IMR-90 (cell line): ENCODE results near the gene SDK1. TPM values are rescaled to one million over a fixed set of nuclear protein-coding genes. Genes with fewer than 3 reads are reported as not detected.

Experiments used
- ATAC-seq: fragments of 200-7000 bp; cut with Tn5 transposase; 2 replicates; pipeline ENCODE4 v1.9.1; 2020; ENCODE audit warnings: low read depth, mild to moderate bottlenecking, moderate library complexity
- BruUV-seq: library from RNA; stranded (reverse); fragments of 400-500 nt; replicated peaks from 2 replicates; lab custom pipeline; 2021; lab: Mats Ljungman, UMichigan
- CTCF ChIA-PET: fragments of 300-600 bp; formaldehyde crosslinking; extraction: SDS; loops from one replicate; lab custom pipeline; 2021; ENCODE audit warnings: antibody characterized with exemption; lab: Yijun Ruan, JAX
- POLR2A ChIA-PET: fragments of 300-600 bp; sonication (Branson Sonifier 250); formaldehyde crosslinking; loops from one replicate; lab custom pipeline; 2022; ENCODE audit warnings: antibody characterized with exemption; ENCODE audit not compliant: unreplicated experiment; lab: Charles Lee
- DNase-seq: peaks from one replicate; pipeline ENCODE4 v3.0.0; 2013
- H2AFZ ChIP-seq: replicated peaks from 2 replicates; pipeline ENCODE3; 2013; ENCODE audit warnings: low read length, mild to moderate bottlenecking; ENCODE audit not compliant: poor library complexity
- H2AK5ac ChIP-seq: 2 replicates; pipeline ENCODE4 v1.6.1; 2013; ENCODE audit warnings: low read depth, low read length, inconsistent platforms
- H2AK9ac ChIP-seq: replicated peaks from 2 replicates; pipeline ENCODE3; 2013; ENCODE audit warnings: mild to moderate bottlenecking, low read depth, low read length, moderate library complexity; ENCODE audit not compliant: poor library complexity
- H2BK120ac ChIP-seq: 2 replicates; pipeline ENCODE4 v1.6.1; 2013; ENCODE audit warnings: low read depth, low read length, inconsistent platforms
- H2BK15ac ChIP-seq: 3 replicates; pipeline ENCODE4 v1.6.1; 2013; ENCODE audit warnings: low read depth, low read length, inconsistent platforms
- H2BK20ac ChIP-seq: 2 replicates; pipeline ENCODE4 v1.6.1; 2013; ENCODE audit warnings: low read depth, mild to moderate bottlenecking, inconsistent platforms, low read length, moderate library complexity
- H2BK5ac ChIP-seq: 2 replicates; pipeline ENCODE4 v1.6.1; 2013; ENCODE audit warnings: mild to moderate bottlenecking, low read depth, low read length, inconsistent platforms; ENCODE audit not compliant: poor library complexity, severe bottlenecking
- H3K14ac ChIP-seq: replicated peaks from 2 replicates; pipeline ENCODE4 v1.6.1; 2013; ENCODE audit warnings: low read depth, low read length, inconsistent platforms
- H3K18ac ChIP-seq: 2 replicates; pipeline ENCODE4 v1.6.1; 2013; ENCODE audit warnings: low read depth, low read length, control low read depth
- H3K23ac ChIP-seq: 2 replicates; pipeline ENCODE4 v1.6.1; 2013; ENCODE audit warnings: low read depth, low read length, inconsistent platforms
- H3K27ac ChIP-seq: 2 replicates; pipeline ENCODE4 v1.5.1; 2013; ENCODE audit warnings: mild to moderate bottlenecking, control low read depth, low read length; ENCODE audit not compliant: insufficient read depth
- H3K27me3 ChIP-seq: 2 replicates; pipeline ENCODE4 v1.6.1; 2013; ENCODE audit warnings: low read length; ENCODE audit not compliant: control insufficient read depth, insufficient read depth
- H3K36me3 ChIP-seq: 2 replicates; pipeline ENCODE4 v1.6.1; 2013; ENCODE audit warnings: low read length, mixed read lengths; ENCODE audit not compliant: control insufficient read depth, insufficient read depth
- H3K4ac ChIP-seq: 2 replicates; pipeline ENCODE4 v1.6.1; 2013; ENCODE audit warnings: low read depth, low read length, inconsistent platforms
- H3K4me1 ChIP-seq: 2 replicates; pipeline ENCODE4 v1.6.1; 2013; ENCODE audit warnings: low read length, mixed read lengths; ENCODE audit not compliant: control insufficient read depth, insufficient read depth
- H3K4me2 ChIP-seq: 2 replicates; pipeline ENCODE4 v1.6.1; 2013; ENCODE audit warnings: low read depth, mild to moderate bottlenecking, control low read depth, low read length, moderate library complexity
- H3K4me3 ChIP-seq: 2 replicates; pipeline ENCODE4 v1.5.1; 2013; ENCODE audit warnings: low read depth, mild to moderate bottlenecking, control low read depth, low read length, moderate library complexity; ENCODE audit not compliant: insufficient read depth
- H3K56ac ChIP-seq: 2 replicates; pipeline ENCODE4 v1.6.1; 2013; ENCODE audit warnings: low read length, inconsistent platforms; ENCODE audit not compliant: insufficient read depth; ENCODE audit errors: extremely low read depth
- H3K79me1 ChIP-seq, 2 experiments: 2 replicates each; pipeline ENCODE4 v1.6.1; 2013; ENCODE audit warnings: low read length in 2 of 2, inconsistent platforms in 1 of 2, low read depth in 1 of 2
- H3K9ac ChIP-seq: 2 replicates; pipeline ENCODE4 v1.6.1; 2013; ENCODE audit warnings: low read depth, low read length, control low read depth
- H3K9me1 ChIP-seq: 2 replicates; pipeline ENCODE4 v1.6.1; 2013; ENCODE audit warnings: low read length, inconsistent platforms; ENCODE audit not compliant: insufficient read depth
- H3K9me3 ChIP-seq: 2 replicates; pipeline ENCODE4 v1.6.1; 2013; ENCODE audit warnings: low read length; ENCODE audit not compliant: control insufficient read depth, insufficient read depth
- H4K20me1 ChIP-seq: 2 replicates; pipeline ENCODE4 v1.6.1; 2013; ENCODE audit warnings: low read length, inconsistent platforms; ENCODE audit not compliant: insufficient read depth
- H4K5ac ChIP-seq: 2 replicates; pipeline ENCODE4 v1.6.1; 2013; ENCODE audit warnings: mild to moderate bottlenecking, low read depth, low read length, control low read depth
- H4K8ac ChIP-seq, 2 experiments: 2 replicates each; pipeline ENCODE4 v1.6.1; 2013; ENCODE audit warnings: low read depth in 2 of 2, low read length in 2 of 2, control low read depth in 1 of 2, inconsistent platforms in 1 of 2
- H4K91ac ChIP-seq: 2 replicates; pipeline ENCODE4 v1.6.1; 2013; ENCODE audit warnings: low read depth, low read length, inconsistent platforms; ENCODE audit not compliant: insufficient read depth
- BHLHE40 ChIP-seq: fragments of 150-350 bp; IDR thresholded peaks from 2 replicates; pipeline ENCODE4 v1.6.1; 2016; ENCODE audit warnings: mild to moderate bottlenecking, low read depth, low read length
- CEBPB ChIP-seq: IDR thresholded peaks from 2 replicates; pipeline ENCODE4 v1.6.1; 2012; ENCODE audit warnings: low read depth, low read length, improper control_type of control experiment
- CHD1 ChIP-seq: IDR thresholded peaks from 2 replicates; pipeline ENCODE4 v1.6.1; 2012; ENCODE audit warnings: low read depth, low read length, improper control_type of control experiment
- ELK1 ChIP-seq: fragments of 150-350 bp; IDR thresholded peaks from 2 replicates; pipeline ENCODE4 v1.6.1; 2016; ENCODE audit warnings: low read depth, mild to moderate bottlenecking, low read length, moderate library complexity, borderline replicate concordance
- FOS ChIP-seq: fragments of 150-350 bp; IDR thresholded peaks from 2 replicates; pipeline ENCODE4 v1.6.1; 2016; ENCODE audit warnings: low read depth, low read length
- MAFK ChIP-seq: IDR thresholded peaks from 2 replicates; pipeline ENCODE4 v1.6.1; 2012; ENCODE audit warnings: low read depth, low read length, improper control_type of control experiment
- MAZ ChIP-seq: IDR thresholded peaks from 2 replicates; pipeline ENCODE4 v1.6.1; 2012; ENCODE audit warnings: low read depth, mild to moderate bottlenecking, low read length, improper control_type of control experiment, moderate library complexity, borderline replicate concordance
- MXI1 ChIP-seq: IDR thresholded peaks from 2 replicates; pipeline ENCODE4 v1.6.1; 2012; ENCODE audit warnings: low read depth, mild to moderate bottlenecking, low read length, moderate library complexity, borderline replicate concordance
- NFE2L2 ChIP-seq: fragments of 150-350 bp; IDR thresholded peaks from 2 replicates; pipeline ENCODE4 v1.6.1; 2016; ENCODE audit warnings: low read depth, mild to moderate bottlenecking, low read length
- POLR2A ChIP-seq: IDR thresholded peaks from 2 replicates; pipeline ENCODE4 v1.6.1; 2012; ENCODE audit warnings: mild to moderate bottlenecking, low read depth, low read length
- RAD21 ChIP-seq: IDR thresholded peaks from 2 replicates; pipeline ENCODE4 v1.6.1; 2012; ENCODE audit warnings: low read length, improper control_type of control experiment
- RCOR1 ChIP-seq: IDR thresholded peaks from 2 replicates; pipeline ENCODE4 v1.6.1; 2012; ENCODE audit warnings: mild to moderate bottlenecking, low read length, improper control_type of control experiment; ENCODE audit not compliant: insufficient replicate concordance
- RFX5 ChIP-seq: IDR thresholded peaks from 2 replicates; pipeline ENCODE4 v1.8.0; 2012; ENCODE audit warnings: low read depth, mild to moderate bottlenecking, low read length, moderate library complexity
- SMC3 ChIP-seq: fragments of 150-350 bp; IDR thresholded peaks from 2 replicates; pipeline ENCODE4 v1.6.1; 2016; ENCODE audit warnings: low read depth, mild to moderate bottlenecking, antibody characterized with exemption, low read length, moderate library complexity
- WGBS, 2 experiments: methylation state at CpG; one replicate each; pipeline versions ENCODE4 v1.1.5 to v1.1.7; 2013; ENCODE audit warnings: missing lambda C conversion rate in 2 of 2; ENCODE audit not compliant: insufficient read length in 1 of 2; ENCODE audit errors: extremely low coverage in 2 of 2; 5-methylcytosine and 5-hydroxymethylcytosine counted together
- dilution Hi-C: fragments of 300-500 bp; cut with HindIII; formaldehyde crosslinking; loops from one replicate; pipeline ENCODE4 v1.14.3; 2018; ENCODE audit warnings: low sequenced_read_pairs; ENCODE audit not compliant: unreplicated experiment
- in situ Hi-C: fragments of 300-500 bp; cut with MboI; formaldehyde crosslinking; loops from 3 replicates; pipeline ENCODE4 v1.14.3; 2019; ENCODE audit warnings: low sequenced_read_pairs, inconsistent platforms, mixed read lengths
- intact Hi-C: fragments of 100-400 bp; cut with micrococcal nuclease; formaldehyde crosslinking; loops from 2 replicates; pipeline ENCODE4 v1.10.0; 2022
- polyA plus RNA-seq, 3 experiments: library from polyadenylated mRNA; depleted of rRNA; stranded (reverse); fragments of >200 nt; gene quantifications; 2 replicates each; pipeline ENCODE4 v1.2.3, GENCODE V29; 2012; ENCODE audit warnings: low replicate concordance in 1 of 3
- total RNA-seq: library from RNA; depleted of rRNA; stranded (reverse); fragments of >200 nt; gene quantifications from 2 replicates; pipeline ENCODE4 v1.2.3, GENCODE V29; 2012
- TF ChIP-seq, protein P1 (sequence below): conservative IDR thresholded peaks from 2 replicates; pipeline ENCODE4 v1.5.1; 2012; ENCODE audit warnings: mild to moderate bottlenecking, low read depth, low read length, improper control_type of control experiment
- TF ChIP-seq, protein P2 (sequence below): fragments of 150-350 bp; IDR thresholded peaks from 2 replicates; pipeline ENCODE4 v1.6.1; 2017; ENCODE audit warnings: mild to moderate bottlenecking, antibody characterized with exemption, low read length, low read depth

The SDK1 gene
- total and polyA plus RNA-seq, 2 of the 4 experiments (the other 2 are of a cell fraction) = 1.5 to 1.6 TPM

DNA sequence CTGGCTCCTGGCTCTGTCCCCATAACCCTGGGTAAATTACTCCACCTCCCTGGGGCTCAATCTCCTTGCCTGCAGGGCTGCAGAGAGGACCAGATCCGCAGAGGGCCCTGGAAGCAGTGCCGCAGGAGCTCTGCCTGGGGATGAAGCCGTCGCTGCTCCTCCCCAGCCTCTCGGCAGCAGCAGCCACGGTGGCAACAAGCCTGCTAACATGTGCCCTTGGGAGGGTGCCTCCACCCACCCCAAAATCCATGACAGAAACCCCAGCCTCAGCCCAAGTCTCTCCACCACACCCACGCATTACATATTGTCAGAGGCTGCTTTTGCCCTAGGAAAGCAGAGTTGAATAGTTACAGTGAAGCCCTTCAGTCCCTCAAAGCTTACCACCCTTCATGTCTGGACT, 894.6 kb downstream of the SDK1 start:
- dilution Hi-C loops (no loop called here), in situ Hi-C loops (no loop called here), intact Hi-C loops (no loop called here)
- TF ChIP-seq FOS = no peak
- no peak for TF ChIP-seq NFE2L2
- TF ChIP-seq MXI1 = no peak
- TF ChIP-seq SMC3 = no peak
- TF ChIP-seq CHD1 = no peak
- no peak for TF ChIP-seq RAD21
- TF ChIP-seq ELK1 = no peak
- TF ChIP-seq POLR2A = no peak
- no peak for TF ChIP-seq BHLHE40
- TF ChIP-seq, protein P1, sequence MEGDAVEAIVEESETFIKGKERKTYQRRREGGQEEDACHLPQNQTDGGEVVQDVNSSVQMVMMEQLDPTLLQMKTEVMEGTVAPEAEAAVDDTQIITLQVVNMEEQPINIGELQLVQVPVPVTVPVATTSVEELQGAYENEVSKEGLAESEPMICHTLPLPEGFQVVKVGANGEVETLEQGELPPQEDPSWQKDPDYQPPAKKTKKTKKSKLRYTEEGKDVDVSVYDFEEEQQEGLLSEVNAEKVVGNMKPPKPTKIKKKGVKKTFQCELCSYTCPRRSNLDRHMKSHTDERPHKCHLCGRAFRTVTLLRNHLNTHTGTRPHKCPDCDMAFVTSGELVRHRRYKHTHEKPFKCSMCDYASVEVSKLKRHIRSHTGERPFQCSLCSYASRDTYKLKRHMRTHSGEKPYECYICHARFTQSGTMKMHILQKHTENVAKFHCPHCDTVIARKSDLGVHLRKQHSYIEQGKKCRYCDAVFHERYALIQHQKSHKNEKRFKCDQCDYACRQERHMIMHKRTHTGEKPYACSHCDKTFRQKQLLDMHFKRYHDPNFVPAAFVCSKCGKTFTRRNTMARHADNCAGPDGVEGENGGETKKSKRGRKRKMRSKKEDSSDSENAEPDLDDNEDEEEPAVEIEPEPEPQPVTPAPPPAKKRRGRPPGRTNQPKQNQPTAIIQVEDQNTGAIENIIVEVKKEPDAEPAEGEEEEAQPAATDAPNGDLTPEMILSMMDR = no peak
- no peak for TF ChIP-seq MAZ
- TF ChIP-seq MAFK = no peak
- TF ChIP-seq RFX5 = no peak
- TF ChIP-seq RCOR1 = no peak
- no peak for TF ChIP-seq CEBPB
- TF ChIP-seq, protein P2, sequence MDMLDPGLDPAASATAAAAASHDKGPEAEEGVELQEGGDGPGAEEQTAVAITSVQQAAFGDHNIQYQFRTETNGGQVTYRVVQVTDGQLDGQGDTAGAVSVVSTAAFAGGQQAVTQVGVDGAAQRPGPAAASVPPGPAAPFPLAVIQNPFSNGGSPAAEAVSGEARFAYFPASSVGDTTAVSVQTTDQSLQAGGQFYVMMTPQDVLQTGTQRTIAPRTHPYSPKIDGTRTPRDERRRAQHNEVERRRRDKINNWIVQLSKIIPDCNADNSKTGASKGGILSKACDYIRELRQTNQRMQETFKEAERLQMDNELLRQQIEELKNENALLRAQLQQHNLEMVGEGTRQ = no peak
- no peaks in the 10 kb centered on the region for H3K79me1 ChIP-seq
- WGBS, 2 experiments = no CpG with 5 or more reads among the region's 7 CpGs
- DNase-seq (no peak), ATAC-seq (no peak)
- no peaks in the 10 kb centered on the region for H3K9me1 ChIP-seq
- H3K27ac ChIP-seq = no peak overlapping the region
- no TSS peak for BruUV-seq
- H3K14ac ChIP-seq = no peak overlapping the region
- H3K56ac ChIP-seq = no peak overlapping the region
- no peak overlapping the region for H4K5ac ChIP-seq
- POLR2A ChIA-PET = no interaction called here
- no peak overlapping the region for H2BK120ac ChIP-seq
- no peaks in the 10 kb centered on the region for H3K4me1 ChIP-seq
- no peak overlapping the region for H4K91ac ChIP-seq
- no peak overlapping the region for H2BK5ac ChIP-seq
- no peak overlapping the region for H2BK15ac ChIP-seq
- H3K23ac ChIP-seq = no peak overlapping the region
- no peak overlapping the region for H3K9ac ChIP-seq
- H2BK20ac ChIP-seq = no peak overlapping the region
- H3K27me3 ChIP-seq = no peaks in the 10 kb centered on the region
- no peak overlapping the region for H3K4ac ChIP-seq
- CTCF ChIA-PET = no interaction called here
- H3K18ac ChIP-seq = no peak overlapping the region
- no peak overlapping the region for H2AFZ ChIP-seq
- no peak overlapping the region for H4K8ac ChIP-seq
- no peak overlapping the region for H2AK9ac ChIP-seq
- peaks cover 9% of the 10 kb centered on the region for H3K9me3 ChIP-seq
- H3K4me3 ChIP-seq = no peak overlapping the region
- H3K36me3 ChIP-seq = no peaks in the 10 kb centered on the region
- H4K20me1 ChIP-seq = no peaks in the 10 kb centered on the region
- no peak overlapping the region for H3K4me2 ChIP-seq
- H2AK5ac ChIP-seq = no peak overlapping the region
